ENCODE measurements around the gene KIF18B. TPM values are rescaled to one million over a fixed set of nuclear protein-coding genes. Genes with fewer than 3 reads are reported as not detected.
A peak's percentile ranks its signal among the peaks of the same experiment; 100 is the strongest.

KIF18B gene
- total RNA-seq, 1 experiment from 2014 or later = 82.2 TPM

GRCh38 chr17:44990994-44991393, 43.4 kb upstream of the KIF18B start (continued):
- no peak for TF ChIP-seq ZNF425 (CRISPR knock-in tag; conservative IDR thresholded peaks at IDR 0.05)

GRCh38 chr17:44989552-44990138, 42.1 kb upstream of the KIF18B start:
- H3K27me3 Mint-ChIP-seq (ENCODE audit: low read depth) = peaks cover 9% of the 10 kb centered on the region
- no peak for DNase-seq (ENCODE audit: low spot score)
- no peaks in the 10 kb centered on the region for H3K36me3 Mint-ChIP-seq
- ATAC-seq = no peak
- no peak overlapping the region for H3K4me3 Mint-ChIP-seq
- H3K4me1 Mint-ChIP-seq = peaks cover 34% of the 10 kb centered on the region
- H3K9me3 Mint-ChIP-seq = no peaks in the 10 kb centered on the region
- POLR2A ChIA-PET = no interaction called here
- CTCF ChIA-PET = interaction anchor here (1.2 to 3.6 kb wide), 5 partner anchors 12 to 78 kb away, joined by 3 to 24 read pairs (median 5); no protein-coding TSS in a partner anchor
- H3K27ac Mint-ChIP-seq = no peak overlapping the region
- TF ChIP-seq PREB (CRISPR knock-in tag; IDR thresholded peaks at IDR 0.05; ENCODE audit: borderline replicate concordance) (no peak), HMGA2 (CRISPR knock-in tag; IDR thresholded peaks at IDR 0.05) (no peak), ZNF281 (CRISPR knock-in tag; IDR thresholded peaks at IDR 0.05) (no peak), EMX1 (CRISPR knock-in tag; IDR thresholded peaks at IDR 0.05) (no peak), FOXK1 (CRISPR knock-in tag; IDR thresholded peaks at IDR 0.05) (no peak), OVOL2 (CRISPR knock-in tag; IDR thresholded peaks at IDR 0.05; ENCODE audit: borderline replicate concordance) (no peak), ELF4 (CRISPR knock-in tag; IDR thresholded peaks at IDR 0.05; ENCODE audit: low read depth) (no peak), ARID4B (CRISPR knock-in tag; IDR thresholded peaks at IDR 0.05; ENCODE audit: borderline replicate concordance) (no peak)

- ChIA-PET CTCF (interaction anchor here (0.8 to 2.9 kb wide), 22 partner anchors 8 to 212 kb away, joined by 3 to 25 read pairs (median 5); partner anchors contain the start of genes ACBD4 and C1QL1), POLR2A (interaction anchor here (0.6 to 1.7 kb wide), 2 partner anchors 20 to 433 kb away, joined by 3 to 8 read pairs; partner anchors contain the start of gene C1QL1)
- peaks cover 9% of the 10 kb centered on the region for H3K27me3 Mint-ChIP-seq (ENCODE audit: low read depth)
- ATAC-seq = peak; percentile 4
- TF ChIP-seq ERG (CRISPR knock-in tag; IDR thresholded peaks at IDR 0.05) = no peak
- TF ChIP-seq E2F5 (CRISPR knock-in tag; IDR thresholded peaks at IDR 0.05) = peak; percentile 51; the same call in 1 of the 2 replicates
- no peak for TF ChIP-seq JAZF1 (CRISPR knock-in tag; IDR thresholded peaks at IDR 0.05)
- peak; percentile 38 for TF ChIP-seq MAX (CRISPR knock-in tag; IDR thresholded peaks at IDR 0.05)
- peak; percentile 33 for DNase-seq (ENCODE audit: low spot score)
- H3K36me3 Mint-ChIP-seq = no peaks in the 10 kb centered on the region
- H3K4me1 Mint-ChIP-seq = peaks cover 34% of the 10 kb centered on the region
- peak overlapping the region; percentile 67 for H3K4me3 Mint-ChIP-seq
- H3K27ac Mint-ChIP-seq = peak overlapping the region; percentile 79
- no peaks in the 10 kb centered on the region for H3K9me3 Mint-ChIP-seq
These were observed 40.7 kb upstream of the KIF18B start for GRCh38 chr17:44988044-44988942.
